WTC11 (cell line): ENCODE measurements around the gene PPHLN1. TPM values are rescaled to one million over a fixed set of nuclear protein-coding genes. Genes with fewer than 3 reads are reported as not detected.

ENCODE experiments used
- ATAC-seq: fragments of 200-7000 bp; cut with Tn5 transposase; 2 replicates; pipeline ENCODE4 v1.10.0; 2021; ENCODE audit warnings: mild to moderate bottlenecking, moderate library complexity
- CTCF ChIA-PET: fragments of 300-600 bp; sonication (Branson Sonifier 250); formaldehyde crosslinking; loops from one replicate; lab custom pipeline; 2021; ENCODE audit warnings: antibody characterized with exemption; lab: Charles Lee
- POLR2A ChIA-PET: fragments of 350-600 bp; sonication (Branson Sonifier 250); formaldehyde crosslinking; loops from one replicate; lab custom pipeline; 2021; ENCODE audit warnings: antibody characterized with exemption; lab: Charles Lee
- DNase-seq: peaks from one replicate; pipeline ENCODE4 v3.0.0; 2021; ENCODE audit warnings: low spot score
- H3K27ac Mint-ChIP-seq: 2 replicates; pipeline ENCODE4 v1.8.0; 2021; ENCODE audit warnings: mixed read lengths
- H3K27me3 Mint-ChIP-seq: 2 replicates; pipeline ENCODE4 v1.8.0; 2021; ENCODE audit warnings: low read depth, mild to moderate bottlenecking, moderate library complexity, mixed read lengths
- H3K36me3 Mint-ChIP-seq: 2 replicates; pipeline ENCODE4 v1.8.0; 2021; ENCODE audit warnings: mixed read lengths
- H3K4me1 Mint-ChIP-seq: 2 replicates; pipeline ENCODE4 v1.8.0; 2022; ENCODE audit warnings: mixed read lengths
- H3K4me3 Mint-ChIP-seq: 2 replicates; pipeline ENCODE4 v1.8.0; 2021; ENCODE audit warnings: mild to moderate bottlenecking, moderate library complexity, mixed read lengths
- H3K9me3 Mint-ChIP-seq: 2 replicates; pipeline ENCODE4 v1.8.0; 2021; ENCODE audit warnings: mixed read lengths
- ATF2 ChIP-seq: sonication (generic); formaldehyde crosslinking; IDR thresholded peaks from 2 replicates; pipeline ENCODE4 v1.8.1; 2022; ENCODE audit warnings: low read depth, missing genetic modification reagents, borderline replicate concordance
- CBFB ChIP-seq: sonication (generic); formaldehyde crosslinking; IDR thresholded peaks from 2 replicates; pipeline ENCODE4 v1.8.1; 2022; ENCODE audit warnings: mild to moderate bottlenecking, low read depth, missing genetic modification reagents
- E2F1 ChIP-seq: sonication (generic); formaldehyde crosslinking; IDR thresholded peaks from 2 replicates; pipeline ENCODE4 v1.8.0; 2022; ENCODE audit warnings: mild to moderate bottlenecking, missing genetic modification reagents
- E2F4 ChIP-seq: sonication (generic); formaldehyde crosslinking; IDR thresholded peaks from 2 replicates; pipeline ENCODE4 v1.8.1; 2022; ENCODE audit warnings: low read depth, mild to moderate bottlenecking, moderate library complexity, missing genetic modification reagents, borderline replicate concordance
- E2F5 ChIP-seq: sonication (generic); formaldehyde crosslinking; IDR thresholded peaks from 2 replicates; pipeline ENCODE4 v1.8.1; 2022; ENCODE audit warnings: mild to moderate bottlenecking, moderate library complexity, missing genetic modification reagents
- FOXP1 ChIP-seq: sonication (generic); formaldehyde crosslinking; IDR thresholded peaks from 2 replicates; pipeline ENCODE4 v1.8.0; 2022; ENCODE audit warnings: missing genetic modification reagents, mild to moderate bottlenecking, moderate library complexity, borderline replicate concordance
- NFATC4 ChIP-seq: fragments of 250-450 bp; sonication (Bioruptor Pico); IDR thresholded peaks from 2 replicates; pipeline ENCODE4 v1.9.0; 2021; ENCODE audit warnings: mild to moderate bottlenecking
- NR1H2 ChIP-seq: sonication (generic); formaldehyde crosslinking; IDR thresholded peaks from 2 replicates; pipeline ENCODE4 v1.9.0; 2021; ENCODE audit warnings: mild to moderate bottlenecking, moderate library complexity, missing genetic modification reagents
- PRDM15 ChIP-seq: sonication (generic); formaldehyde crosslinking; IDR thresholded peaks from 2 replicates; pipeline ENCODE4 v1.8.0; 2022; ENCODE audit warnings: missing genetic modification reagents
- PREB ChIP-seq: sonication (generic); formaldehyde crosslinking; IDR thresholded peaks from 2 replicates; pipeline ENCODE4 v1.8.1; 2022; ENCODE audit warnings: mild to moderate bottlenecking, missing genetic modification reagents, moderate library complexity, borderline replicate concordance
- RELA ChIP-seq: sonication (generic); formaldehyde crosslinking; IDR thresholded peaks from 2 replicates; pipeline ENCODE4 v1.8.1; 2022; ENCODE audit warnings: missing genetic modification reagents, mild to moderate bottlenecking, borderline replicate concordance
- RORB ChIP-seq: fragments of 250-450 bp; sonication (Bioruptor Pico); IDR thresholded peaks from 2 replicates; pipeline ENCODE4 v1.9.0; 2021; ENCODE audit warnings: mild to moderate bottlenecking
- SMAD4 ChIP-seq: sonication (generic); formaldehyde crosslinking; IDR thresholded peaks from 2 replicates; pipeline ENCODE4 v1.8.0; 2022; ENCODE audit warnings: mild to moderate bottlenecking, missing genetic modification reagents
- TEAD1 ChIP-seq: sonication (generic); formaldehyde crosslinking; IDR thresholded peaks from 2 replicates; pipeline ENCODE4 v1.8.0; 2022; ENCODE audit warnings: mild to moderate bottlenecking, missing genetic modification reagents
- ZBTB43 ChIP-seq: sonication (generic); formaldehyde crosslinking; IDR thresholded peaks from 2 replicates; pipeline ENCODE4 v1.8.1; 2023; ENCODE audit warnings: mild to moderate bottlenecking, missing genetic modification reagents
- ZNF121 ChIP-seq: sonication (generic); formaldehyde crosslinking; IDR thresholded peaks from 2 replicates; pipeline ENCODE4 v1.8.0; 2023; ENCODE audit warnings: missing genetic modification reagents
- ZNF396 ChIP-seq: fragments of 250-450 bp; sonication (Bioruptor Pico); IDR thresholded peaks from 2 replicates; pipeline ENCODE4 v1.8.0; 2021; ENCODE audit warnings: mild to moderate bottlenecking, moderate library complexity, borderline replicate concordance
- total RNA-seq: library from RNA; stranded (reverse); gene quantifications from 3 replicates; pipeline ENCODE4 v1.2.3, GENCODE V29; 2021

PPHLN1 gene
- total RNA-seq, 1 experiment from 2014 or later: 61.1 TPM

GRCh38 chr12:42422785-42423184, 96.8 kb downstream of the PPHLN1 start:
- no peak overlapping the region for H3K4me3 Mint-ChIP-seq
- H3K4me1 Mint-ChIP-seq: peaks cover 25% of the 10 kb centered on the region
- no peaks in the 10 kb centered on the region for H3K27me3 Mint-ChIP-seq
- DNase-seq: no peak
- H3K9me3 Mint-ChIP-seq: no peaks in the 10 kb centered on the region
- ChIA-PET CTCF (interaction anchor here (0.5 kb wide), 1 partner anchor 1101 kb away, joined by 4 read pairs; no protein-coding TSS in a partner anchor), POLR2A (no interaction called here)
- 0 out of 2 replicates have a peak, but pooled peaks cover 3% of the 10 kb centered on the region for H3K36me3 Mint-ChIP-seq
- TF ChIP-seq PRDM15 (no peak), NFATC4 (CRISPR knock-in tag) (no peak), ZBTB43 (no peak), NR1H2 (CRISPR knock-in tag) (no peak), PREB (CRISPR knock-in tag) (no peak), SMAD4 (CRISPR knock-in tag) (no peak), ZNF396 (no peak), E2F4 (CRISPR knock-in tag) (no peak), TEAD1 (CRISPR knock-in tag) (no peak), E2F5 (no peak), CBFB (CRISPR knock-in tag) (no peak), ZNF121 (no peak), E2F1 (CRISPR knock-in tag) (no peak), FOXP1 (CRISPR knock-in tag) (no peak), RORB (CRISPR knock-in tag) (no peak), RELA (CRISPR knock-in tag) (no peak), ATF2 (CRISPR knock-in tag) (no peak)
- no peak overlapping the region for H3K27ac Mint-ChIP-seq
- no peak for ATAC-seq
